ENCODE measurements around the gene RGPD6.
"Not testable (repeated sequence)": the region's sequence is repeated elsewhere in the genome, so short reads cannot be mapped to it uniquely, and the experiment has no call there.

Gene RGPD6

DNA sequence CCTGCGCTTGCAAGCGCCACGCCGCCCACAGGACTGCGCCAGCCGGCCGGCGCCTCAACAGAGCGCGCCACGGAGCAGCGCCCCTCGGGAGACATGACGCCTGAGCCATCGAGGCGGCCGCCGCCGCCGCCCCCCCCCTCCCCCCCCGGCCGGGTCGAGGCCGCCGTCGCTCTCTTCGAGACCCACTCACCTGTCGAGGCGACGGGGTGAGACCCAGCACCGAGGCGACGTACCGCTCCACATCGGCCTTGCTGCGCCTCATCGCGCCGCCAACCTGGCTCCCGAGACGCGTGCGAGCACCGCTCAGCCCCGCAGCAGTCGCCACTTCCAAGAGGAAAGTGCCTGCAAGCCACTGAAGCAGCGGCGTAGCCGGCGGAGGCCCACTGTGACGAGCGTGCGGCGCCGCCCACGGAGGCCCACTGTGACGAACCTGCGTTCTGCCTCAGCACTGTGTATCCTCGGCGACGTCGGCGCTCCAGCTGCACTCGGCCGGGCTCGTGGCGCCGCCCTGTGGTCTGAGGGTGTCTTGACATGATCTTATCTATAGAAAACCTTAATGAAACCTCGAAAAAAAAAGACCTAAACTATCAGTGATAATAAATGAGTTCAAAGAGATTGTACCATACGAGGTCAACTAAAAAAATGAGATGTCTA, at the start of gene RGPD6:
Gene RGPD6 (minus strand): TSS at position 460 of the 654 bp plus-strand sequence. CDS start 198 bp downstream, at position 262.
- DNase-seq (ENCODE audit: low read depth) = not testable (repeated sequence)

DNA sequence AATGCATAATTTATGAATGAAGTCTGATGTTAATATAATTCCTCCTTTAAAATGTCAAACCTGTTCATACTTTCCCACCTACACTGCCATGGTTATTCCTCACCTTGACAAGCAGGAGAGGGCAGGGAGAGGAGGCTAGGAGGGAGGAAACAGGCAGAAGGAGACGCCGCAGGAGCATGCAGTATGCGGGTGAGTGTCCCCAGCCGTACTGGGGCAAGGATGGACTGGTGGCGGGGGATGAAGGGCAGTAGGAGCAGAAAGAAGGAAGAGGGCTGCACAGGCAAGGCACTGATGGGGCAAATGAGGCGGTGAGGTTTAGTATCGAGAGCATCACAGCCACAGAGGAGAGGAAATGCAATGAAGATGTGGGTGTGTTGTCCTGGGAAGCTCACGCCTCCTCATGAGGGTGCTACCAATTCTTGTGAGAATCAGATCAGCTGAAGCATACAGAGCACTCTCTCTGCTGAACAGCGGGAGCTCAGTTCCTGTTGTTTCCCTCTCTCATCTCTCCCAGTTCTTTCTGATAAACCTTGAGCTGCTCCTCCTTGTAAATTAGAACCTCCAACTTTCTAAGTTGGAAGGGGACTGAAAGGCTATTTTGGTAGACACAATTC, 42.4 kb upstream of the RGPD6 start:
- H3K4me3 ChIP-seq (ENCODE audit: low read depth, low read length); DNase-seq (ENCODE audit: low read depth): not testable (repeated sequence)

More for the DNA sequence above, at the start of gene RGPD6:
- H3K4me3 ChIP-seq (ENCODE audit: low read depth, low read length) = not testable (repeated sequence)

DNA sequence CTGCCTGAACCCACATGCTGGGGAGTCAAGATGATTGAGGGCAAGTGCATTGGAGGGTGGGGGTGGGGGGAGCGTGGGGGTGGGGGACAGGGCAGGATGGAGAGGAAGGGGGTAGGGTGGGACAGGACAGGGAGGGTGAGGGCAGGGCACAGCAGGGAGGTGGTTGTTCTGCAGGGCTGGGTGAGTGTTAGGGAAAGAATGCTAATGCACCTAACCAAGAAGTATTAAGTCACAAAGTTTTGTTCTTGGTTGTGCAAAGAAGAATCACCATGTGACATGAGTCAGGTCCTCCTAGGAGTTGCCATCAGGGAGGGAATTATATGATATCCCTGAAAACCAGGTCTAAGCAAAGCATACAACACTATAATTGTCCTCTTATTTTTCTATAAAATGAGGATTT, 36.9 kb upstream of the RGPD6 start:
- DNase-seq (ENCODE audit: low read depth); H3K4me3 ChIP-seq (ENCODE audit: low read depth, low read length): not testable (repeated sequence)

DNA sequence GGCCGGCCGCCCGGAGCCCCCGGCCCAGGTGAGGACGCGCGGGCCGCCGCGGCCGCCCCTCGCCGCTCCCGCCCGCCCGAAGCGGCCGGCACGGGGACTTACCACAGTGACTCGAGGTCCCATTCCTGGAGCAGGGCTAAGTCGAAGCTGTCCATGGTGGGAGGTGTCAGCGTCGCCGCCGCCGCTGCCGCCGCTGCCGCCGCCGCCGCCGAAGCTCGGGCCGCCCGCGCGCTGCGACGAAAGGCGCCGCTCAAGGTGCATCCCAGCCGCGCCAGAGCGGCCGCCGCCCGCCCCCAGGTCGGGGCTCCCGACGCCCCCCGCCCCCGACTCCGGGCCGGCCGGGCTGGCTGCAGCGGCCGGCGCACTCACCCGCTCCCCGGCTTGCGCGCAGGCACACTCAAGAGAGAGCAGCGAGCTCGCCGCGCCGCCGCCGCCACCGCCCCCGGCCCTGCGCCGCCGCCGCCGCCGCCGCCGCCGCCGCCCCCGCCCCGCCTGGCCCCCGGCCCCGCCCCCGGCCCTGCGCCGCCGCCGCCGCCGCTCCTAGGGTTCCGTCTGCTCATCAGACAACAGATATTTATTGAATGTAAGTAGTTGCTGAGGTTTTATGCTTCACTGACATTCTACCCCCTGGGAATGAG, 33.7 kb upstream of the RGPD6 start:
- not testable (repeated sequence) for H3K4me3 ChIP-seq (ENCODE audit: low read depth, low read length); DNase-seq (ENCODE audit: low read depth)

DNA sequence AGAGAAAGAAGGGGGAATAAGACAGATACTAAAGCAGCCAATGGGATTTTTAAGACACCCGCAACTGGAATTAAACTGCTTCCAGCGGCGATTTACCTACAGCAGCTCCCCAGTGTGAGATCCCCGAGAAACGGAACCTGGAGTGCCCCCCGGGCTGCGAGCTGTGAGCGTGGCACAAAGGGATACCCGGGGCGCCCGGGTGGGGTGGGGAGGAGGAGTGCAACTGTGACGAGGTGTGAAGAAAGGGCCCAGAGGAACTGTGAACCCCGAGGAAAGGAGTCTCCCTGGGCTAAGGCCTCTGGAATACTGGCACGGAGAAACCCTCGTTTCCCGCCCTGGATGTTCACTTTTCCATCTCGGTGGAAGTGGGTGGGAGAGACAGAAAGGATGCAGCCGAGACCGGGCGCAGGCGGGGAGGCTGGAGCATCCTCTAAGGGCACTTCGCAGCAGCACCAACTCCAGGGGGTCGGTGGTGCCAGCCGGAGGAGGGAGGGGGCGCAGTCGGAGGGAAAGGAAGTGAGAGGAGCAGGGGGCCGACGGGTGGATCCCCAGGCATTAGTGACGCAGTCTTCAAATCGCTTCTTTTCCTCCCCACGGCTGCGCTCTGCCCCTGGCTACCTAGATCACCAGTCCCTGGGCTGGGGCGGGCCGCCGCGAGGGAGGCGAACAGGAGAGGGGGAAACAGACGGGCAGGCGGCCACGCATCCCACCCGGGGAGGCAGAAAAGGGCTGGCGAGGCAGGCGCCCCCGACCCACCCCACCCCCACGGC, 33.0 kb upstream of the RGPD6 start:
- H3K4me3 ChIP-seq (ENCODE audit: low read depth, low read length); DNase-seq (ENCODE audit: low read depth): not testable (repeated sequence)

DNA sequence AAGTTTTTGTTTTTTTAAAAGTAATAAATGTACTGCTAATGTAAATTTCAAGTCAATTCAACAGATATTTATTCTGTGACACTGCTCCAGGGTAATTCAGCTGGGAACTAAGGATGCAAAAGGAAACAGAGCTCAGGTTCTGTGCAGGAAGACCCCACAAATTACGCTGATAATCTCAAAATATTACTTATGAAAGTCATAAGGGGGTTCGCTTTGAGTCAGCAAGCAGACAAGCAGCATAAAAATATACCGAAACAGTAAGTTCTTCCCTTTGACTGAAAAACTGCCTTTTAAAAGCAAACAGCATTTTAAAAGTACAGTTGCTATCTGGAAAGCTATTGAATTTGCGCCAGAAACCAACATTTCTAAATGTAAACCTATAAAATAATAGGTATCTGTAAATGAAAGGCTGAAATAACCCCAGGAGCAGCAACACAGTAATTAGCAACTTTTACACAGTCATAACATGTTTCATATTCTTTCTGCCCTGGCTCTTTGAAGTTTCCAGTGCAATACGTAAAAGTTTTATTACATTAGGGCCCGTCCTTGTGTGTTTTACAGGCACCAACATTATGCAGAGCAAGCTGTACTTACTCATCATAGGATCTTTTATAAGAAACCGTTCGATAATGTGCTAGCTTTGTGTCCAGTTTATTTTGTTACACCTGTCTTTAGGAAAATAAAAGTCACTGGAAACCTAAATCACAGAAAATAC, 31.9 kb upstream of the RGPD6 start:
- not testable (repeated sequence) for H3K4me3 ChIP-seq (ENCODE audit: low read depth, low read length); DNase-seq (ENCODE audit: low read depth)

DNA sequence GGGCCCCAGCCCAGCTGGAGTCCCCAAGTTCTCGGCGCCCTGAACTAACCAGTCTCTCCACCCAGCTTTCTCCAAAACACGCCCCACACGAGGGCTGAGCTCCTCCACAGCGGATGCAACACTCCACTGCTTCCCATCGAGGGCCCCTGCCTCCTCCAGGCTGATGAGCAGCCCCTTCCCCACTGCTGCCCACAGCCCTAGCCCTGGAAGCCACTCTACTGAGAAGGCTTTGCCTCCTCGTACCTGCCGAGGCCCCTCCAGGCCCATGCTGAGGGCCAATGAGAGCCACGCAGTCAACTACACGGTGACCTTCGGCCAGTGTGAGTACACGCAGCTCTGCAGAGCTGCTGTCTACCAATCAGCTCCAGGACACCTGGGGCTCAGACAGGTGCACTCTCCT, 28.0 kb upstream of the RGPD6 start:
- DNase-seq (ENCODE audit: low read depth); H3K4me3 ChIP-seq (ENCODE audit: low read depth, low read length): not testable (repeated sequence)

DNA sequence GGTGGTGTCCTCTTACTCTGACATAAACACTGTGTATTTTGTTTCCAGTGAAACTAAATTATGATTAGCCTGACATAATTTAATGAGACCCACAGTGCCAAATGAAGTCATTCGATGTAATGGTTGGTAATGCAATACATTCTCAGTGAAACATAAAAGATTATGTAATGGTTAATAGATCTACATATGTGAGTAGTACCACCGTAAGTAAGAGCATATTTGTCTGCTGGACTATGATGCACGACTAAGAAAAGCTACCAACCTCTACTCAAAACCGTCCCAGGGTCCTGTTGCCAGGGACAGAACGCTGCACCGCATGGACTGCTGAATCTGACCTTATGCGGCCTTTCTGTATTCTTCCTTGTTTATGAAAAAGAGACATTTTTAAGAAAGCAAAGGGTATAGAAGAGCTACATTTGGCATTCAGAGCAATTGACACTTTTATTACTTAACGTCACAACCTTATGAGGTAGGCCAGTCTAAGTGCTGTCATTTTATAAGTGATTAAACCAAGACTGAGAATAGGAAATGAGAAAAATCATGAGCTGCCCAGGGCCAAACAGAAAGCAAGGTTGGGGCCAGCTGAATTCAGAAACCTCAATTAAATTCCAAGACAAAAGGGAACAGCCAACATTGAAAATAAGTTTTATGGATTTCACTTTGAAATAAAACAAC, 27.0 kb upstream of the RGPD6 start:
- not testable (repeated sequence) for H3K4me3 ChIP-seq (ENCODE audit: low read depth, low read length); DNase-seq (ENCODE audit: low read depth)

DNA sequence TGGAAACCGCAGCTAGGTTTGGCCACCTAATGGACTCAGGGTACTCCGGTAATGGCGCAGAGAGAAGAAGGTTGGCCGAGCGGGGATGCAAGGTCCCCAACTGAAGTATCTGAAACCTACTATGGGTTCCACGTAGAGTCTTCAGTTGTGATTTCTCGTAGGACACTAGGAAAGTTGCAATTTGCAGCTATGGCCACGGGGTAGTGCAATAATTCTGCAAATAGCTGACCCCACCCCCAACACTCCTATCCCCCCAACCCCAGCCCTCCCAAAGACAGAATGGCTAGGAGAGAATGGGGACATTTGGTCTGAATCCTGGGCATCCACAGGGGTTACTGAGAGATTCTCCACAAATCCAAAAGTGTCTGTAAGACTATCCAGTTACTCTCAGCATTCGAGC, 25.1 kb upstream of the RGPD6 start:
- not testable (repeated sequence) for DNase-seq (ENCODE audit: low read depth)

DNA sequence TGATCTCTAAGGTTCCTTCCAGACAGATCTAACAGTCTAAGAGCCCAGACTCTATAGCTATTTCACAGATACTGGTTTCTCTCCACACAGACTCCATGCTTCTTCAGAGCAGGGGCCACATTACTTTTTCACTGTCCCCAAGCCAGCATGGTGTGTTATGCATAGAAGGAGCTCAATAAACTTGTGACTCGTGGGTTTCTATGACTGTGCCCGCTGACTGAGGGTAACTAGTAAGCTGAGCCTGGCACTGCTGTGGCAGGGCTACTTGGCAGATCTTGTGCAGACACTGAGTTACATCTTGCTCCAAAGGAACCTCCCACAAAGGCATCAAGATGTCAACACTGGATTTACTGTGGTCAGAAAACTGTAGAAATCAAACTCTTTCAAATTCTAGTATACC, 15.0 kb upstream of the RGPD6 start:
- DNase-seq (ENCODE audit: low read depth); H3K4me3 ChIP-seq (ENCODE audit: low read depth, low read length): not testable (repeated sequence)

More for the DNA sequence above, 25.1 kb upstream of the RGPD6 start:
- not testable (repeated sequence) for H3K4me3 ChIP-seq (ENCODE audit: low read depth, low read length)

DNA sequence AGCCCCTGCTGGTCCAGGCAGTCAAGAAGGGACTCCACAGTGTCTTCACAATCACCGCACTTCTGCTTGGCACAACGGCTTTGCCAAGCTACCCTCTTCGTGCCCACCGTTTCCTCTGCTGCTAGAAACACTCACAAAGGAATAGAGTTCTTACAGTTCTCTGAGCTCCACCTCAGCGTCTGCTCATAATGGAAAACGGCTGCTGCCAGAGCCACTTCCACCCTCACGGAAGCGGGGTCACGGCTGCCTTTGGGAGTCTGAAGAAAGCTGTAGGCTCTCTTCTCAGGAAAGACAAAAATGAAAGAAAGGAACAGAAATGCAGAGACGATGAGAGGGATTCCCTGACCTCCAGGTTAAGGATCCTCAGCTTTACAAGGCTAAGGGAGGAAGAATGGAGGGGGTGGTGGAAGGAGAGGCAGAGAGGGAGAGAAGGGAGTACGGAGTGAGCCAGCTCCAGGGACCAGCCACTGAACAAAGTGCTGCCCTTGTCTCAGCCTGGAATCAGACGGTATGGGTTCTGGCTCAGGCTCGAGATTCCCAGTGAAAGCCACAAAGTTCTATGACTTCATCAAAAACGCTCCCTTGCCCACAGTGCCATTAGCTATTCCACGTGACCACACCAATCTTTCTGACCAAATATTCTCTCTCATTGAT, 12.8 kb upstream of the RGPD6 start:
- not testable (repeated sequence) for H3K4me3 ChIP-seq (ENCODE audit: low read depth, low read length)

DNA sequence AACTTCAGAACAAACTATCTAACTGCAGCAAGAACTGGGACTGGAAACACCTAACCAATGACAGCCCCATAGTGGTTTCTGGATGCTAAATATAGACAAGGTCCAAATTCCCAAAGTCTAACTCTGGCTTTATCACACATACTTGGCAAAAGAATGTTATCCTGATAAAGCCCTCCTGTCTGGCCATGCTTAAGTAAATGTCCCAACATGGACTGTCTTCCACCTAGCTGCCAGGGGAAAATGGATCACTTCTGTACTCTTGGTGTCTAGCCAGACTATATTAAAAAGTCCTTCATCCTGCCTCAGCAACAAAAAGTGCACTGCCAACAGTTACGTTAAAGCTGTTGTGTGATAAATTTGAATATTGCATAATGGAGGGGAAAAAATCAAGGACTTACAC, 11.5 kb upstream of the RGPD6 start:
- DNase-seq (ENCODE audit: low read depth); H3K4me3 ChIP-seq (ENCODE audit: low read depth, low read length): not testable (repeated sequence)

More for the DNA sequence above, 12.8 kb upstream of the RGPD6 start:
- DNase-seq (ENCODE audit: low read depth) = not testable (repeated sequence)

DNA sequence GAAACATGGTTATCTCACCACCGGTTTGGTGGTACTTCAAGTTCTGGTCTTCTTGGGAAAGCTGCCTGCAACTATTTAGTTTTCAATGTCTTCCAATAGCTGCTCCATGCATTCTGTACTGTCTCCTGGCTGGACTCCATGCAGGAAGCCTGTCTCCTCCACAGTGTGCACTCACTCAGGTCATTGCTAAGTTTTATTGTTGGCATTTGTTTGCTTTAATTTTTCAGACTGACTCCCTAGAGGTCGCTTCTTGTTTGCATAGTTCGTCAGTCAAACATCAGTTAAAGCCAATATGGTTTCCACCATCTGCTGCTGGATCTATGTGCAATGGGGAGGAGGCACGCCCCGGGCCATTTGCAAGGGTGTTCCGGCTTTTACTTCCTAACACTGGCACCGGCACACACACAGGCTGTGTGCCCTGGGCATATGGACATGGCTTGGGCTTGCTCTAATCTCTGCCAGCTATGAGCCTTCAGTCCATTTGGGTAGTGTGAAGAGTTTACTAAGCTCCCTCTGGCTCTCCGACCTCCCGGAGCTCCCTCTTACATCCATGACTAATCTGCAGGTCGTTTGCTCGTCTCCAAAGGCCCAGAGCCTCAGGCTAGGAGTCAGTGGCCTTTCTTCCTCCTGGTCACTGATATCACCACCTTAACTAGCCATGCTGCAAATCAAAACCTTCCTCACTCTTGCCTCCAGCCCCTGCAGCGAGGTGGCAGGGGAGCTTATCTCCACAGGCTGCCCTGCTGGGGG, 2.4 kb upstream of the RGPD6 start:
- not testable (repeated sequence) for H3K4me3 ChIP-seq (ENCODE audit: low read depth, low read length); DNase-seq (ENCODE audit: low read depth)

DNA sequence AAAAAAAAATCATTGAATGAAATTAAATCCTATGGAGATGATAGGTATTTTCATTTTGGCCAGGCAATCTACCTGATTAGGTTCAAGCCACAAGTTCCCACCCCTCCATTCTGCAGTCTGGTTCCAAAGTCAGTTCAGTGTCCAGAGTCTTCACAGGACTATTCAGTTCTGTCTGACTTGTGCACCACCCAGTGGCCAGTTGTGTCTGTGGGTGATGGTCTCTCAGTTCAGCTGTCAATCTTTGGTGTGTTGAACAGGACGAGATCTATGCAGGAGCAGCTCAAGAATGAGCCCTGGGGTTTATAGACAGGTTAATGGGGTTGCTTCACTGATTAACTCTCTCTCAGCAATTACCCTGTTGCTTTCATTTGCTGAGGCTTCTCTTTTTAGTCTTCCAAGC, 1.4 kb upstream of the RGPD6 start:
- DNase-seq (ENCODE audit: low read depth) = not testable (repeated sequence)

DNA sequence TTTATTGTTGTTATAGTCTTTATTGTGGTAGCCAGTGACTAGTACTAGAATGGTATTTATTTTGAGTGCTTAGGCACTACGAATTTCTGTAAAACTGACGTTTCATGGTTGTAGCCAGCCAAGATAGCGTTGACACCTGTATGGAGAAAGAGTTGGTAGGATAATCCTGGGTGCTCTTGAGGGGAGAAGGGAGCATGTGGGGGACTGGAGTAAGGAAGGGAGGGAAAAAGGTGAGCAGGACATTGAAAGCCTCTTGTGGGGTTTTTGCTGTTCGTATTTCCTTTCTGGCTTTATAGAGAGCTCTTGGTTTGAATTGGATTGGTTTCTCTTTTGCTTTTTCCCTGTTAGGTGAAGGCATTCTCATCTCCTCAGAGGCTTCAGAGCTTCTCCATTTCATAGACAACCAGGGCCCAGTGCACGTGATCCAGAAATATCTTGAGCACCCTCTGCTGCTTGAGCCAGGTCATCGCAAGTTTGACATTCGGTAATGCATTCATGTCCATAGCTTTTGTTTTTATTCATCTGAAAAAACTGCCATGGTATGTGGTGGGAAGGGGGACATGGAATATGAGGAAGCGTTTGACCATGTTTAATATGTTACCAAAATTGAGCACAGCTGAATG, 77.2 kb downstream of the RGPD6 start:
- not testable (repeated sequence) for DNase-seq (ENCODE audit: low read depth); H3K4me3 ChIP-seq (ENCODE audit: low read depth, low read length)

More for the DNA sequence above, 1.4 kb upstream of the RGPD6 start:
- not testable (repeated sequence) for H3K4me3 ChIP-seq (ENCODE audit: low read depth, low read length)

DNA sequence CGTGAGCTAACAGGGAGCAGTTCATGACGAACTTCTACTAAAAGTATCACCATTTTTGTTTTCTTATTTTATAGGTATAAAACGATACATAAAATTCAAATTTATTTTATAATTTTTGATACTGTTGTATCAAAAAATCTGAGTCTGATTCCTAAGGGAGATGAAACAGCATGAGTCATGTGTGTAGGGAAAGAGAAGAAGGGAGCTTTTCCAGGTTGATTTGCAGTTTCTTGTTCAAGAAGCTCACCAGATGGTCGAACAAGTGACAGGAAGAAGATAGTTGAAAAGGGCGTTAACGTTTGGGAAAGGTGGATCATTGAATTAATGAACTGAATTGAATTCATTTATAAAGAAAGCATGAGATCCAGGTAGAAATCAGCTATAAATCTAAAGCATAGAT, 81.0 kb downstream of the RGPD6 start:
- H3K4me3 ChIP-seq (ENCODE audit: low read depth, low read length); DNase-seq (ENCODE audit: low read depth): not testable (repeated sequence)

DNA sequence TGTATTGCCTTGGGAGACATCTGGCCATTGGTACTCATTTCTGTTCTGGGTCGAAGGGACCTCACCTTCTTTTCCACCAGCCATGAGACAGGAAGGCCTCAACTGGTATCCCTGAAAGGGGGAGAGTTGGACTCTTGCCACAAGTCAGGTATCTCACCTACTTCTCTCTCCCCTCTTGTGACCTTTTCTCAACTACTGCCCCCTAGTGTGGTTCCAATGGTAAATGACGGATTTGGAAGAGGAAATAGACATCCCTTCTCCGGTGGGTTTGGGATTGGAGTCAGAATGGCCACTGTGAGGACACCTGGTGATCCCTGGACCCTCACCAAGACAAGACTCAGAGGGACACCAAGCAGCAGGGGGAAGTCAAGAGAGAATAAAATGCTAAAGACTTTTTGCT, 82.5 kb downstream of the RGPD6 start:
- not testable (repeated sequence) for H3K4me3 ChIP-seq (ENCODE audit: low read depth, low read length); DNase-seq (ENCODE audit: low read depth)

Measured in GM12864 (cell line).